ENCODE results near the gene LDB3. TPM values are rescaled to one million over a fixed set of nuclear protein-coding genes. Genes with fewer than 3 reads are reported as not detected.

The LDB3 gene
- total and polyA plus RNA-seq, 9 of the 15 experiments (the other 6 are each of a cell fraction or from before 2014, with no cell fraction given) = 0.03 TPM; not detected in 8

- TF ChIP-seq CCNT2 (IDR thresholded peaks at IDR 0.05; ENCODE audit: borderline replicate concordance, extremely low read depth, insufficient read length, low read depth, low read length) (peak; percentile 43), ZZZ3 (IDR thresholded peaks at IDR 0.05) (no peak), TRIM28 (IDR thresholded peaks at IDR 0.05) (no peak), ZNF444 (CRISPR knock-in tag; IDR thresholded peaks at IDR 0.05) (no peak), LEF1 (IDR thresholded peaks at IDR 0.05) (no peak), ZNF354B (CRISPR knock-in tag; IDR thresholded peaks at IDR 0.05) (no peak), ZNF696 (CRISPR knock-in tag; conservative IDR thresholded peaks at IDR 0.05) (no peak), TCF7L2 (IDR thresholded peaks at IDR 0.05; ENCODE audit: low read depth, low read length) (no peak), ARHGAP35 (IDR thresholded peaks at IDR 0.05; ENCODE audit: partially characterized antibody) (no peak), RHOXF2B (CRISPR knock-in tag; conservative IDR thresholded peaks at IDR 0.05) (no peak), CHD4 (IDR thresholded peaks at IDR 0.05; ENCODE audit: insufficient read depth, insufficient replicate concordance, low read depth, low read length, poor library complexity, severe bottlenecking) (no peak), SP1 (CRISPR knock-in tag; IDR thresholded peaks at IDR 0.05) (0 out of 2 replicates have a peak, but pooled peaks have one; percentile 12), DMBX1 (CRISPR knock-in tag; IDR thresholded peaks at IDR 0.05; ENCODE audit: borderline replicate concordance) (no peak), MGA (IDR thresholded peaks at IDR 0.05) (peak; percentile 40), RFX7 (CRISPR knock-in tag; IDR thresholded peaks at IDR 0.05) (no peak), PML (IDR thresholded peaks at IDR 0.05; ENCODE audit: low read length) (0 out of 2 replicates have a peak, but pooled peaks have one; percentile 26), SIN3A (IDR thresholded peaks at IDR 0.05; ENCODE audit: borderline replicate concordance in 2 of 2, control insufficient read depth in 1 of 2, low read depth in 2 of 2, low read length in 2 of 2) (no peak), E2F3 (CRISPR knock-in tag; IDR thresholded peaks at IDR 0.05) (no peak)
These were observed 42.7 kb downstream of the LDB3 start (continued) for GRCh38 chr10:86710987-86711512.
